ENCODE data around the gene LRRC53. TPM values are rescaled to one million over a fixed set of nuclear protein-coding genes. Genes with fewer than 3 reads are reported as not detected.

LRRC53 gene
- total RNA-seq, 1 donor from 2014 or later, result not detected

GRCh38 chr1:74478979-74479378 lies 33.4 kb downstream of the LRRC53 start:
- no peak for TF ChIP-seq CTCF (conservative IDR thresholded peaks at IDR 0.05; ENCODE audit: low read depth, low read length)
- DNase-seq (ENCODE audit: low read depth), result no peak

GRCh38 chr1:74474585-74474984 lies 37.8 kb downstream of the LRRC53 start:
- no peak for TF ChIP-seq CTCF (conservative IDR thresholded peaks at IDR 0.05; ENCODE audit: low read depth, low read length)
- H3K4me3 ChIP-seq (ENCODE audit: low read depth, low read length), result no peak overlapping the region
- no peak for DNase-seq (ENCODE audit: low read depth)

More at GRCh38 chr1:74478979-74479378, 33.4 kb downstream of the LRRC53 start:
- H3K4me3 ChIP-seq (ENCODE audit: low read depth, low read length), result no peak overlapping the region

- no peak for DNase-seq (ENCODE audit: low read depth)
- no peak for TF ChIP-seq CTCF (conservative IDR thresholded peaks at IDR 0.05; ENCODE audit: low read depth, low read length)
- no peak overlapping the region for H3K4me3 ChIP-seq (ENCODE audit: low read depth, low read length)
Observed at GRCh38 chr1:74471470-74471869, 40.9 kb downstream of the LRRC53 start.

- H3K4me3 ChIP-seq (ENCODE audit: low read depth, low read length), result no peak overlapping the region
- DNase-seq (ENCODE audit: low read depth), result no peak
- no peak for TF ChIP-seq CTCF (conservative IDR thresholded peaks at IDR 0.05; ENCODE audit: low read depth, low read length)
Observed at GRCh38 chr1:74470936-74471335, 41.5 kb downstream of the LRRC53 start.

GRCh38 chr1:74470251-74470650 lies 42.2 kb downstream of the LRRC53 start:
- no peak for DNase-seq (ENCODE audit: low read depth)
- TF ChIP-seq CTCF (conservative IDR thresholded peaks at IDR 0.05; ENCODE audit: low read depth, low read length), result no peak

GRCh38 chr1:74468982-74469603 lies 43.3 kb downstream of the LRRC53 start:
- no peak overlapping the region for H3K4me3 ChIP-seq (ENCODE audit: low read depth, low read length)
- peak; percentile 70 for TF ChIP-seq CTCF (conservative IDR thresholded peaks at IDR 0.05; ENCODE audit: low read depth, low read length)
- DNase-seq (ENCODE audit: low read depth), result no peak

More at GRCh38 chr1:74470251-74470650, 42.2 kb downstream of the LRRC53 start:
- no peak overlapping the region for H3K4me3 ChIP-seq (ENCODE audit: low read depth, low read length)

- H3K4me3 ChIP-seq (ENCODE audit: low read depth, low read length), result no peak overlapping the region
- no peak for DNase-seq (ENCODE audit: low read depth)
- TF ChIP-seq CTCF (conservative IDR thresholded peaks at IDR 0.05; ENCODE audit: low read depth, low read length), result no peak
Observed at GRCh38 chr1:74467786-74468377, 44.5 kb downstream of the LRRC53 start.
